ENCODE results near the gene TVP23C. TPM values are rescaled to one million over a fixed set of nuclear protein-coding genes. Genes with fewer than 3 reads are reported as not detected.
"Not testable (repeated sequence)": the region's sequence is repeated elsewhere in the genome, so short reads cannot be mapped to it uniquely, and the experiment has no call there.

Gene TVP23C
- total RNA-seq: 10 to 100 TPM in 1 of 4 donors, 1 to 10 TPM in 3; 5.6 to 14.8 (median 8.2) TPM

GRCh38 chr17:15563375-15563857 lies at the start of gene TVP23C:
TVP23C (minus strand) TSS chr17:15563483; CDS start chr17:15563448, 35 bp downstream.
- peak within 1 kb of the TSS; percentile 85 for H3K4me3 ChIP-seq (ENCODE audit: low read depth, poor library complexity, severe bottlenecking)
- intact Hi-C loops (cut with DNase I; ENCODE audit: low total_unique reads): not testable (repeated sequence)
- WGBS, 2 donors: 0 to 1% methylated on average over 7 to 22 of the region's 46 CpGs
- peak; percentile 57 to 91 for DNase-seq (ENCODE audit: low spot score in 2 of 2)

GRCh38 chr17:15592960-15593359 lies 29.7 kb upstream of the TVP23C start:
- intact Hi-C loops (cut with DNase I; ENCODE audit: low total_unique reads); H3K4me3 ChIP-seq (ENCODE audit: low read depth, poor library complexity, severe bottlenecking); DNase-seq (ENCODE audit: low spot score in 2 of 2): not testable (repeated sequence)
- 74 to 94% methylated on average over 2 to 8 of the region's 8 CpGs for WGBS, 2 donors

- 66% methylated on average over 5 of the region's 5 CpGs for WGBS, 2 donors
- H3K4me3 ChIP-seq (ENCODE audit: low read depth, poor library complexity, severe bottlenecking); DNase-seq (ENCODE audit: low spot score in 2 of 2); intact Hi-C loops (cut with DNase I; ENCODE audit: low total_unique reads): not testable (repeated sequence)
Measured at GRCh38 chr17:15591986-15592385, 28.7 kb upstream of the TVP23C start.

GRCh38 chr17:15590844-15591243 lies 27.6 kb upstream of the TVP23C start:
- DNase-seq (ENCODE audit: low spot score in 2 of 2); intact Hi-C loops (cut with DNase I; ENCODE audit: low total_unique reads); H3K4me3 ChIP-seq (ENCODE audit: low read depth, poor library complexity, severe bottlenecking): not testable (repeated sequence)
- WGBS, 2 donors: 86% methylated on average over 1 of the region's 1 CpG

- intact Hi-C loops (cut with DNase I; ENCODE audit: low total_unique reads); H3K4me3 ChIP-seq (ENCODE audit: low read depth, poor library complexity, severe bottlenecking); DNase-seq (ENCODE audit: low spot score in 2 of 2): not testable (repeated sequence)
- 52 to 72% methylated on average over 13 to 15 of the region's 17 CpGs for WGBS, 2 donors
Measured at GRCh38 chr17:15589544-15590536, 26.6 kb upstream of the TVP23C start.

GRCh38 chr17:15588017-15588416 lies 24.7 kb upstream of the TVP23C start:
- intact Hi-C loops (cut with DNase I; ENCODE audit: low total_unique reads); DNase-seq (ENCODE audit: low spot score in 2 of 2); H3K4me3 ChIP-seq (ENCODE audit: low read depth, poor library complexity, severe bottlenecking): not testable (repeated sequence)
- WGBS, 2 donors: 90 to 95% methylated on average over 8 of the region's 8 CpGs

- intact Hi-C loops (cut with DNase I; ENCODE audit: low total_unique reads); H3K4me3 ChIP-seq (ENCODE audit: low read depth, poor library complexity, severe bottlenecking); DNase-seq (ENCODE audit: low spot score in 2 of 2): not testable (repeated sequence)
- 78 to 100% methylated on average over 2 of the region's 5 CpGs for WGBS, 2 donors
Measured at GRCh38 chr17:15583313-15583712, 20.0 kb upstream of the TVP23C start.

- H3K4me3 ChIP-seq (ENCODE audit: low read depth, poor library complexity, severe bottlenecking); intact Hi-C loops (cut with DNase I; ENCODE audit: low total_unique reads); DNase-seq (ENCODE audit: low spot score in 2 of 2): not testable (repeated sequence)
- 60 to 81% methylated on average over 1 to 3 of the region's 4 CpGs for WGBS, 2 donors
Measured at GRCh38 chr17:15581462-15581861, 18.2 kb upstream of the TVP23C start.

GRCh38 chr17:15576848-15577247 lies 13.6 kb upstream of the TVP23C start:
- DNase-seq (ENCODE audit: low spot score in 2 of 2); H3K4me3 ChIP-seq (ENCODE audit: low read depth, poor library complexity, severe bottlenecking); intact Hi-C loops (cut with DNase I; ENCODE audit: low total_unique reads): not testable (repeated sequence)
- WGBS, 2 donors: 100% methylated on average over 1 of the region's 1 CpG; no CpG with 5 or more reads in 1 of the 2 donors

GRCh38 chr17:15574660-15575059 lies 11.4 kb upstream of the TVP23C start:
- intact Hi-C loops (cut with DNase I; ENCODE audit: low total_unique reads); H3K4me3 ChIP-seq (ENCODE audit: low read depth, poor library complexity, severe bottlenecking); DNase-seq (ENCODE audit: low spot score in 2 of 2): not testable (repeated sequence)
- WGBS, 2 donors: 86 to 100% methylated on average over 2 of the region's 5 CpGs

- intact Hi-C loops (cut with DNase I; ENCODE audit: low total_unique reads); DNase-seq (ENCODE audit: low spot score in 2 of 2); H3K4me3 ChIP-seq (ENCODE audit: low read depth, poor library complexity, severe bottlenecking): not testable (repeated sequence)
- WGBS, 2 donors: 34 to 39% methylated on average over 4 of the region's 4 CpGs
Measured at GRCh38 chr17:15573870-15574269, 10.6 kb upstream of the TVP23C start.

- peak overlapping the region; percentile 85 for H3K4me3 ChIP-seq (ENCODE audit: low read depth, poor library complexity, severe bottlenecking)
- intact Hi-C loops (cut with DNase I; ENCODE audit: low total_unique reads); DNase-seq (ENCODE audit: low spot score in 2 of 2): not testable (repeated sequence)
- 6 to 14% methylated on average over 10 to 18 of the region's 34 CpGs for WGBS, 2 donors
Measured at GRCh38 chr17:15562613-15563374, 489 bp downstream of the TVP23C start.

- intact Hi-C loops (cut with DNase I; ENCODE audit: low total_unique reads); DNase-seq (ENCODE audit: low spot score in 2 of 2); H3K4me3 ChIP-seq (ENCODE audit: low read depth, poor library complexity, severe bottlenecking): not testable (repeated sequence)
- WGBS, 2 donors: 94 to 97% methylated on average over 10 of the region's 10 CpGs
Measured at GRCh38 chr17:15561439-15561838, 1.8 kb downstream of the TVP23C start.

GRCh38 chr17:15558403-15559105 lies 4.7 kb downstream of the TVP23C start:
- intact Hi-C loops (cut with DNase I; ENCODE audit: low total_unique reads); H3K4me3 ChIP-seq (ENCODE audit: low read depth, poor library complexity, severe bottlenecking); DNase-seq (ENCODE audit: low spot score in 2 of 2): not testable (repeated sequence)
- WGBS, 2 donors: 81 to 91% methylated on average over 2 to 5 of the region's 5 CpGs

Data from lower leg skin (tissue), 4 donors.